ENCODE data around the gene STIMATE.
A peak's percentile ranks its signal among the peaks of the same experiment; 100 is the strongest.

DNA sequence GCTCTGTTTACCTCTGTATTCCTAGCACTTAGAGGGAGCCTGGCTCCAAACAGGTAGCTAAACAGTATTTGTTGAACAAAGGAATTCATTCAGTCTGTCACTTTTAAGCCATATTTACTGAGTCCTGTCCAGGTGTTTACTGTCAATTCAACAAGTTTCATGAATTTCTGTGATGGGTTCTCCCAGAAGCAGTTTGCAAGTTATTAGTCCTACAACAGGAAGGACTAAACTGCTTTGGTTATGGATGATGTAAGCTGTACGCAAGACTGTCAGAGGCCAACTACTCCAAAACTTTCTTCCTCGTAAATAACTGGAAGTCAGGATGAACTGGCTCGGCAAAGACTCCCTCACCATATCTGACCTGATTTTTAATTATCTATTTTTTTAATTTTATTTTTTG is 25.1 kb downstream of the STIMATE start:
- TF ChIP-seq MLX (CRISPR knock-in tag; conservative IDR thresholded peaks at IDR 0.05): no peak
- TF ChIP-seq CTCF (IDR thresholded peaks at IDR 0.05 in 2 of 3, conservative IDR thresholded peaks at IDR 0.05 in 1 of 3; ENCODE audit: insufficient read depth in 2 of 3, low read depth in 1 of 3, low read length in 3 of 3): no peak
- TF ChIP-seq PKNOX1 (IDR thresholded peaks at IDR 0.05): peak; percentile 51
- no peak for TF ChIP-seq HNRNPLL (IDR thresholded peaks at IDR 0.05; ENCODE audit: low read depth, low read length, poor library complexity, severe bottlenecking)

All from K562 (cell line).